Ectodermal cell (in vitro differentiated cells): ENCODE results near the gene KIF9.
A peak's percentile ranks its signal among the peaks of the same experiment; 100 is the strongest.
"Not testable (repeated sequence)": the region's sequence is repeated elsewhere in the genome, so short reads cannot be mapped to it uniquely, and the experiment has no call there.

Source experiments
- H3K27ac ChIP-seq: 2 replicates; pipeline ENCODE4 v1.7.0; 2013; ENCODE audit warnings: mild to moderate bottlenecking, low read depth, low read length; ENCODE audit not compliant: insufficient read depth, poor library complexity, severe bottlenecking
- H3K27me3 ChIP-seq: 2 replicates; pipeline ENCODE4 v1.7.0; 2013; ENCODE audit warnings: mild to moderate bottlenecking, low read length; ENCODE audit not compliant: insufficient read depth, control insufficient read depth, poor library complexity, severe bottlenecking
- H3K36me3 ChIP-seq: one replicate; pipeline ENCODE4 v1.7.0; 2013; ENCODE audit warnings: low read length; ENCODE audit not compliant: control insufficient read depth, insufficient read depth
- H3K4me1 ChIP-seq: one replicate; pipeline ENCODE4 v1.7.0; 2013; ENCODE audit warnings: low read length; ENCODE audit not compliant: control insufficient read depth, insufficient read depth
- H3K4me3 ChIP-seq: 2 replicates; pipeline ENCODE4 v1.7.0; 2013; ENCODE audit warnings: low read depth, low read length, control low read depth; ENCODE audit not compliant: insufficient read depth
- H3K9me3 ChIP-seq: 2 replicates; pipeline ENCODE4 v1.7.0; 2013; ENCODE audit warnings: mild to moderate bottlenecking, low read length, moderate library complexity; ENCODE audit not compliant: control insufficient read depth
- WGBS, 2 experiments: methylation state at CpG; one replicate each; pipeline ENCODE4 v1.1.7; 2013; ENCODE audit warnings: missing lambda C conversion rate in 2 of 2; 5-methylcytosine and 5-hydroxymethylcytosine counted together

Gene KIF9

DNA sequence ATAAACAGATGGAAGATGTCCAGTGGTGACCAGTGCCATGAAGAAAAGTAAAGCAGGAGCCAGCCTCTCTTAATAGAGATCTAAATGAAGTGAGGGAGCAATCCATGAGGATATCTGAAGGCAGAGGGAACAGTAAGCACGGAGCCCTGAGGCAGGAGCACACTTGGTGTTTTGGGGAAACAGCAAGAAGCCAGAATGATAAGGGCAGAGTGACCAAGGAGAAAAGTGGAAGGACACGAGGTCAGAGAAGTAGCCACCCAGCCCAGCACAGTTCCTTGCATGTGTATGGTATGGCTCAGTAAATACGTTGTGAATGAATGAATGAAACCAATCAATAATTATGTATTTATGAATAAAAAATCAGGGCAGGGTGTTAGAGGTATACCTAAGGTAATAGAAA is 11.8 kb upstream of the KIF9 start:
- WGBS, 2 experiments = 89 to 94% methylated on average over 3 of the region's 3 CpGs
- Histone ChIP-seq H3K9me3 (no peaks in the 10 kb centered on the region), H3K27ac (no peak overlapping the region), H3K4me1 (no peaks in the 10 kb centered on the region), H3K27me3 (no peaks in the 10 kb centered on the region), H3K36me3 (no peaks in the 10 kb centered on the region), H3K4me3 (no peak overlapping the region)

DNA sequence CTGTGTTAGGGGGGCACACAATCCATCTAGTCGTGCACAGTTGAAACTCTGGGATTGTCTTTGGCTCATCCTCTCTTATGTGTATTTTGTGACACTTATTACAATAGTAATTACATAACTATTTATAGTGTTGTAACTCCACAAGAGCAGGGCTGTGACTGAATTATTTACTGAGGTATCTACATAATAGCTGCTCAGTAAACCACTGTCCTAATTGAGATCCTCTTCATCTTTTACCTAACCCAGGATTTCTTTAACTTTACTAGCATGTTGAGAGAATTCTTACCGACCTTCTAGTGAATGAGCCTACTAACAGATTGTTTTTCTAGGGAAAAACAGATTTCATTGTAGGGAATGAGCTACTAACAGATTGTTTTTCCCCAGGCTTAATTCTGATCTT is 11.2 kb upstream of the KIF9 start:
- Histone ChIP-seq H3K36me3 (no peaks in the 10 kb centered on the region), H3K9me3 (no peaks in the 10 kb centered on the region), H3K4me1 (no peaks in the 10 kb centered on the region), H3K27ac (no peak overlapping the region), H3K27me3 (no peaks in the 10 kb centered on the region), H3K4me3 (no peak overlapping the region)
- 82 to 92% methylated on average over 1 to 2 of the region's 2 CpGs for WGBS, 2 experiments

DNA sequence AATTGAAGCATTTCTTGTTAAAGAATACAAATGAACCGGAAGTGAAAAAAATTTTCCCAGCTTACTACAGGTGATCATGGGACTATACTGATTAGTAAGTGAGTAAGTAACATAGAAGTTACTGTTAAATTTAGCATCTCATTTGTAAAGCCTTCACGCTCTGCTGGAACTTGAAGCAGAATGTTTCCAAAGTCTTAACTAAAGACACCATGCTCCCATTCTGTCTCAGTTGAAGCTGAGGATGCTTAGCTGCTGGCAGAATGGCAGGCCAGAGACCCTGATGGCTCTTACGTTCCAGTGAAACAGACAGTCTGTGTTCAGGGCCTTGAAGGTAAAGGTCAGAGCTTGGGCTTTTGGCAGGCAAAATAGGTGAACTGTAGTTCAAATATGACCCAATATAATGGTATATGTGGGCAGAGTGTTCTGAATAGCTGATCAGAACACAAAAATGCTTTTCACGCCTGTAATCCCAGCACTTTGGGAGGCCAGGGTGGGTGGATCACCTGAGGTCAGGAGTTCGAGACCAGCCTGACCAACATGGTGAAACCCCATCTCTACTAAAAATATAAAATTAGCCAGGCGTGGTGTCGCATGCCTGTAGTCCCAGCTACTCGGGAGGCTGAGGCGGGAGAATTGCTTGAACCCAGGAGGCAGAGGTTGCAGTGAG is 9.3 kb upstream of the KIF9 start:
- H3K27ac ChIP-seq, H3K27me3 ChIP-seq, H3K36me3 ChIP-seq, H3K9me3 ChIP-seq, H3K4me1 ChIP-seq, H3K4me3 ChIP-seq: not testable (repeated sequence)
- WGBS, 2 experiments = 95 to 96% methylated on average over 8 to 9 of the region's 9 CpGs

- Histone ChIP-seq H3K9me3 (no peaks in the 10 kb centered on the region), H3K27ac (no peak overlapping the region), H3K4me3 (no peak overlapping the region), H3K36me3 (no peaks in the 10 kb centered on the region), H3K27me3 (no peaks in the 10 kb centered on the region), H3K4me1 (no peaks in the 10 kb centered on the region)
- 89 to 96% methylated on average over 4 of the region's 4 CpGs for WGBS, 2 experiments
These were observed 8.7 kb upstream of the KIF9 start for GRCh38 chr3:47291158-47291753.

DNA sequence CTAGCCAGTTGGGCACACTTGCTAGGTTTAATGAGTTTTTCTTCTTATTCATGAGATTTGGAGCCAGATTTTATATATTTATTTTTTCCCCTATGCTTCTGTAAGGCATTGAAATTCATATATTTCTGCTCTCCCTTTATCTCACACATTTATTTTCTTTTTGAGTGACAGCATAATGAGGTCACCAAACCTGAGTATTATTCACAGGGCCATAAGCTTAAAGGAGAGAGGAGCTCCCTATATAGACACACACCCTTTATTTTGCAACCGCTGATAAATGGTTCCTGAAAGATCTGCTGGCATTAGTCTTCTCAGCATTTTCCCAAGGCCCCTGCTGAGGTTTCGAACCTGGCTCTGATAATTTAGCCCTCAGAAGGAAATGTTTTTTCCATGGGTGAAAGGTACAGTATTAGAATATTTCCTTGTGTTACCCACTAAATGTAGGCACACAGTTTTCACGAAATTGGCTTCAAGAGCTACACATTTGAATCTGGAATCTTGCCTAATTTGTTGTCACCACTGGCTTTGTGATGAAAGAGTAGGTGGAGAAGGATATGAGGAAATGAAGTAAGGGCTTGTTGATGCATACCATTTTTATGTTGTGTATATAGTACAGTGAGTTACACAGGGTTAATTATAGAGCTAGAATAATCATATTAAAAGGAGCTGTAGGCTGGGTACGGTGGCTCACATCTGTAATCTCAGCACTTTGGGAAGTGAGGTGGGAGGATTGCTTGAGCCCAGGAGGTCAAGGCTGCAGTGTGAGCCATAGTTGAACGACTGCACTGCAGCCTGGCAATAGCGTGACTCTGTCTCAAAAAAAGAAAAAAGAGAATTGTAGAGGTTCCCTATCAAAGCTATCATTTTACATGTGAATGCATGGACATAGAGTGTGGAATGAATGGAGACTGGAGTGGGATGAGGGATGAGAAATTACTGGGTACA is 6.6 kb upstream of the KIF9 start:
- Histone ChIP-seq H3K27ac (no peak overlapping the region), H3K4me1 (no peaks in the 10 kb centered on the region), H3K27me3 (no peaks in the 10 kb centered on the region), H3K36me3 (no peaks in the 10 kb centered on the region), H3K9me3 (no peaks in the 10 kb centered on the region), H3K4me3 (no peak overlapping the region)
- 82 to 86% methylated on average over 6 of the region's 6 CpGs for WGBS, 2 experiments

DNA sequence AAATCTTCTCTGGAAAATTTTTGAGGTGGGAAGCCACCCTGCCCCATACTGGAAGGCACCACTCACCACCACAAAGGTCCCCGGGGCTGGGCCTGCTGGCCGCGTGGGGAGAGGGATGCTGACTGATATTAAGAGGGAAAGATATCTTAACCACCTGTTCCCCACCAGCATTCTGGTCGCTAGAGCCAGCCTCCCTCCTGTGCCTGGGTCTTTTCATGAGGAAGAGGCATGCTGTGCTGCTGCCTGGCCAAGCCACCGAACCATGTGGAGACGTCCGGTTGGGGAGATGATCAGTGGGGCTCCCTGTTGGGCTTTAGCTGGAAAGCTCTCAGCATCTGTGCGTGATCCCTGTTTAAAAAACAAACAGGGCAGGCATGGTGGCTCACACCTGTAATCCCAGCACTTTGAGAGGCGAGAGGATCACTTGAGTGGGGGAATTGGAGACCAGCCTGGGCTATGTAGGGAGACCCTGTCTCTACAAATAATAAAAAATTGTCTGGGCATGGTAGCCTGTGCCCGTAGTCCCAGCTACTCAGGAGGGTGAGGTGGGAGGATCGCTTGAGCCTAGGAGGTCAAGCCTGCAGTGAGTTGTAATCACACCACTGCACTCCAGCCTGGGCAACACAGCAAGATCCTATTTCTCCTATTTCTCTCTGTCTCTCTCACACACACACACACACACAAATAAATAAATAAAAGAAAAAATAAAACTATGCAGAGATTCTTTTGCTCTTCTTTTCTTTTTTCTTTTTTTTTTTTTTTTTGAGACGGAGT is 1.2 kb upstream of the KIF9 start:
- no peaks in the 10 kb centered on the region for H3K36me3 ChIP-seq
- H3K4me1 ChIP-seq = peaks cover 5% of the 10 kb centered on the region
- peak overlapping the region; percentile 76 for H3K4me3 ChIP-seq
- no peaks in the 10 kb centered on the region for H3K9me3 ChIP-seq
- peak overlapping the region; percentile 66 for H3K27ac ChIP-seq
- H3K27me3 ChIP-seq = no peaks in the 10 kb centered on the region
- whole genome bisulfite sequencing, 2 experiments = 31 to 33% methylated on average over 9 to 12 of the region's 12 CpGs

- Histone ChIP-seq H3K4me3 (peak overlapping the region; percentile 76), H3K9me3 (no peaks in the 10 kb centered on the region), H3K36me3 (no peaks in the 10 kb centered on the region), H3K4me1 (peaks cover 5% of the 10 kb centered on the region), H3K27ac (peak overlapping the region; percentile 66), H3K27me3 (no peaks in the 10 kb centered on the region)
- WGBS, 2 experiments = 2% methylated on average over 10 of the region's 10 CpGs
These were observed 566 bp upstream of the KIF9 start for GRCh38 chr3:47283193-47283537.

DNA sequence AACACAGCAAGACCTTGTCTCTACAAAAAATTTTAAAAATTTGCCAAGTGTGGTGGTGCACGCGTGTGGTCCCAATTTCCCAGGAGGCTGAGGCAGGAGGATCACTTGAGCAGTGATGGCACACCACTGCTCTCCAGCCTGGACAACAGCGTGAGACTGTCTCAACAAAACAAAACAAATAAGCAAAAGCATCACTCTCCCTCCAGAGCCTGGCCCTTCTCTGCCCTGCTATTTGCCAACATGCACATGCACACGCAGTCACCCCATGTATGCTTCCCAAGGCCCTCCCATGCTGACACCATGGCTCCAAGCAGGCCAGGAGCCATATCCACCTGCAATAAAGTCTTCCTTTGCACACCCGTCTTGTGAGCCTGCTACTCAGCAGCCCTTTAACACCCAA is 2.1 kb downstream of the KIF9 start:
- WGBS, 2 experiments = 91 to 93% methylated on average over 5 of the region's 5 CpGs
- Histone ChIP-seq H3K27ac (no peak overlapping the region), H3K4me1 (peaks cover 5% of the 10 kb centered on the region), H3K4me3 (no peak overlapping the region), H3K9me3 (no peaks in the 10 kb centered on the region), H3K36me3 (no peaks in the 10 kb centered on the region), H3K27me3 (no peaks in the 10 kb centered on the region)

DNA sequence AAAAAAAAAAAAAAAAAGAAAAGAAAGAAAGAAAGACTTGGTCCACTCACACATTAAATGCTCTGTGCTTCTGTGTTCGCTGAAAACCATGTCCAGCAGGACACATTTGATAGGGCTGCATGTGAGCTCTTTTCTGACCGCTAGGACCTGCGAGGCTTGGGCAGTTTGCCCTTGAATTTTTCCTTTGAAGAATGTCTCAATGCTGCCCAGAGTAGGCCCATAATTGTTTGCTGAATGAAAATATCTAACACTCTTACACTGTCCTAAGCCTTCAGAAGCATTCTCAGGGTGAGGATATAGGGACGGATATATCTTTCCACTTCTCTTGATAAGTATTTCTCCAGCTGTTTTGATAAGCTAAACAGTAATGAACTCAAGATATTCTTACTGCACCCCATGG is 6.0 kb downstream of the KIF9 start:
- 93 to 95% methylated on average over 3 to 4 of the region's 4 CpGs for WGBS, 2 experiments
- no peak overlapping the region for H3K27ac ChIP-seq
- H3K27me3 ChIP-seq = no peaks in the 10 kb centered on the region
- H3K36me3 ChIP-seq = no peaks in the 10 kb centered on the region
- H3K4me3 ChIP-seq = no peak overlapping the region
- H3K4me1 ChIP-seq = no peaks in the 10 kb centered on the region
- H3K9me3 ChIP-seq = no peaks in the 10 kb centered on the region

DNA sequence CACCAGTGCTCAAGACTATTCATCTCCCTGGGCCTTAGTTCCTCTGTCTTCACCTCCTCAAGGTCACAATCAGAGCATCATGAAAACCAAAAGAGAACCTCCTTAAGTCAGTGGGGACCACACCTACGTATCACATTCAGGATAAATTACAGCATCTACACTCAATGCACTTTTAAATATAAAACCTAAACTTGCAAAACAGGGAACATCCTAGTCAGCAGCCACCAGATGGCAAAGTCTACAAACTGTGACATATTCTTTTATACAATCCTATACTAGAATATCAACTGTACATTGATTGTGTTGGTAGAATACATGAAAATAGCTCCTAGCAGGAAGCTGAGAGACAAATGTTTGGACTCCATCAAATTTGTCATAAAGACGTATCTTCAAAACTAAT is 7.9 kb downstream of the KIF9 start:
- Histone ChIP-seq H3K4me3 (no peak overlapping the region), H3K27me3 (no peaks in the 10 kb centered on the region), H3K27ac (no peak overlapping the region), H3K9me3 (no peaks in the 10 kb centered on the region), H3K36me3 (no peaks in the 10 kb centered on the region), H3K4me1 (no peaks in the 10 kb centered on the region)
- WGBS, 2 experiments = 92 to 96% methylated on average over 2 of the region's 2 CpGs
